ENCODE data around the gene GLIPR1L1. TPM values are rescaled to one million over a fixed set of nuclear protein-coding genes. Genes with fewer than 3 reads are reported as not detected.
A peak's percentile ranks its signal among the peaks of the same experiment; 100 is the strongest.
"Not testable (repeated sequence)": the region's sequence is repeated elsewhere in the genome, so short reads cannot be mapped to it uniquely, and the experiment has no call there.

The GLIPR1L1 gene
- not detected in 2 replicates for total RNA-seq

GRCh38 chr12:75334384-75335030 is at the start of gene GLIPR1L1:
Gene GLIPR1L1, plus strand, starts transcription at chr12:75334670. Its CDS starts 59 bp downstream, at chr12:75334729.
- peak; percentile 86 for DNase-seq (ENCODE audit: low read depth)

GRCh38 chr12:75288860-75289259 is 45.6 kb upstream of the GLIPR1L1 start:
- DNase-seq (ENCODE audit: low read depth) = no peak

GRCh38 chr12:75289753-75290152 is 44.7 kb upstream of the GLIPR1L1 start:
- DNase-seq (ENCODE audit: low read depth) = peak; percentile 39

GRCh38 chr12:75291014-75291413 is 43.5 kb upstream of the GLIPR1L1 start:
- no peak for DNase-seq (ENCODE audit: low read depth)

- DNase-seq (ENCODE audit: low read depth) = no peak
Measured at GRCh38 chr12:75294336-75294735, 40.1 kb upstream of the GLIPR1L1 start.

- DNase-seq (ENCODE audit: low read depth) = no peak
Measured at GRCh38 chr12:75294797-75295196, 39.7 kb upstream of the GLIPR1L1 start.

GRCh38 chr12:75302225-75302624 is 32.2 kb upstream of the GLIPR1L1 start:
- no peak for DNase-seq (ENCODE audit: low read depth)

- no peak for DNase-seq (ENCODE audit: low read depth)
Measured at GRCh38 chr12:75302781-75303180, 31.7 kb upstream of the GLIPR1L1 start.

GRCh38 chr12:75305412-75306332 is 28.8 kb upstream of the GLIPR1L1 start:
- DNase-seq (ENCODE audit: low read depth) = no peak

- DNase-seq (ENCODE audit: low read depth) = no peak
Measured at GRCh38 chr12:75308279-75308678, 26.2 kb upstream of the GLIPR1L1 start.

- DNase-seq (ENCODE audit: low read depth) = no peak
Measured at GRCh38 chr12:75311369-75311768, 23.1 kb upstream of the GLIPR1L1 start.

- DNase-seq (ENCODE audit: low read depth) = peak; percentile 70
Measured at GRCh38 chr12:75315518-75315917, 19.0 kb upstream of the GLIPR1L1 start.

GRCh38 chr12:75317784-75318183 is 16.7 kb upstream of the GLIPR1L1 start:
- no peak for DNase-seq (ENCODE audit: low read depth)

GRCh38 chr12:75322464-75322863 is 12.0 kb upstream of the GLIPR1L1 start:
- DNase-seq (ENCODE audit: low read depth) = no peak

- DNase-seq (ENCODE audit: low read depth) = no peak
Measured at GRCh38 chr12:75323663-75324062, 10.8 kb upstream of the GLIPR1L1 start.

GRCh38 chr12:75327642-75328041 is 6.8 kb upstream of the GLIPR1L1 start:
- DNase-seq (ENCODE audit: low read depth) = no peak

GRCh38 chr12:75329918-75330826 is 4.3 kb upstream of the GLIPR1L1 start, which contains the start of gene CAPS2:
Gene CAPS2, minus strand, starts transcription at chr12:75330324. Its CDS starts 3,826 bp downstream, at chr12:75326498.
- DNase-seq (ENCODE audit: low read depth) = peak; percentile 66

- no peak for DNase-seq (ENCODE audit: low read depth)
Measured at GRCh38 chr12:75337905-75338304, 3.4 kb downstream of the GLIPR1L1 start.

GRCh38 chr12:75341873-75342272 is 7.4 kb downstream of the GLIPR1L1 start:
- DNase-seq (ENCODE audit: low read depth) = no peak

- no peak for DNase-seq (ENCODE audit: low read depth)
Measured at GRCh38 chr12:75345531-75345930, 11.1 kb downstream of the GLIPR1L1 start.

- not testable (repeated sequence) for DNase-seq (ENCODE audit: low read depth)
Measured at GRCh38 chr12:75346215-75346614, 11.7 kb downstream of the GLIPR1L1 start.

- DNase-seq (ENCODE audit: low read depth) = no peak
Measured at GRCh38 chr12:75349946-75350345, 15.5 kb downstream of the GLIPR1L1 start.
